PFSK-1 (cell line): ENCODE data around the gene RAMACL.

Source experiments
- POLR2AphosphoS5 ChIP-seq: IDR thresholded peaks from 2 replicates; pipeline ENCODE4 v1.6.1; 2012; ENCODE audit warnings: low read depth, mild to moderate bottlenecking, control low read depth, low read length, moderate library complexity
- SIN3A ChIP-seq: IDR thresholded peaks from 2 replicates; pipeline ENCODE4 v1.6.1; 2012; ENCODE audit warnings: mild to moderate bottlenecking, low read length, moderate library complexity, borderline replicate concordance; ENCODE audit not compliant: insufficient read depth
- TAF1 ChIP-seq: IDR thresholded peaks from 2 replicates; pipeline ENCODE4 v1.6.1; 2012; ENCODE audit warnings: low read length, control low read depth, borderline replicate concordance; ENCODE audit not compliant: insufficient read depth

- TF ChIP-seq POLR2AphosphoS5 (no peak), TAF1 (no peak), SIN3A (no peak)
Measured at GRCh38 chr6:166597711-166598440, 11.4 kb upstream of the RAMACL start.
